ENCODE measurements around the gene ANKK1.

GRCh38 chr11:113394919-113395318 is 7.3 kb downstream of the ANKK1 start:
- TF ChIP-seq EP300 (IDR thresholded peaks at IDR 0.05): no peak
- no peak for TF ChIP-seq CTCF (IDR thresholded peaks at IDR 0.05)
